Daoy (cell line): ENCODE results near the gene GRN. TPM values are rescaled to one million over a fixed set of nuclear protein-coding genes. Genes with fewer than 3 reads are reported as not detected.

Experiments
- total RNA-seq: library from RNA; depleted of rRNA; stranded (reverse); fragments of >200 nt; shearing (Covaris generic); gene quantifications from 2 replicates; pipeline ENCODE4 v1.2.3, GENCODE V29; 2014; rRNA removed

The GRN gene
- total RNA-seq, 1 experiment from 2014 or later = 63.0 TPM

Other genes starting within 250 kb of the GRN start
- 24.0 and 33.1 TPM in 2 replicates for gene HDAC5, start 221.7 kb upstream of the GRN start, total RNA-seq
- gene HROB, start 203.4 kb upstream of the GRN start, total RNA-seq = 4.3 and 7.9 TPM in 2 replicates
- not detected in 2 replicates for gene ASB16, start 174.6 kb upstream of the GRN start, total RNA-seq
- gene TMUB2, start 158.3 kb upstream of the GRN start, total RNA-seq = 7.0 and 9.2 TPM in 2 replicates
- gene ATXN7L3, start 145.4 kb upstream of the GRN start, total RNA-seq = 23.6 and 41.2 TPM in 2 replicates
- 57.9 and 74.4 TPM in 2 replicates for gene UBTF, start 125.6 kb upstream of the GRN start, total RNA-seq
- gene SLC4A1, start 77.2 kb upstream of the GRN start, total RNA-seq = not detected in 2 replicates
- 0.69 TPM in 1 of 2 replicates, not detected in the other for gene RUNDC3A, start 36.7 kb upstream of the GRN start, total RNA-seq
- 65.6 and 89.0 TPM in 2 replicates for gene SLC25A39, start 20.5 kb upstream of the GRN start, total RNA-seq
- gene FAM171A2, start 18.6 kb downstream of the GRN start, total RNA-seq = 3.0 and 3.4 TPM in 2 replicates
- 0.46 TPM in 1 of 2 replicates, not detected in the other for gene ITGA2B, start 44.3 kb downstream of the GRN start, total RNA-seq
- 6.3 and 7.7 TPM in 2 replicates for gene GPATCH8, start 158.1 kb downstream of the GRN start, total RNA-seq
- gene FZD2, start 212.2 kb downstream of the GRN start, total RNA-seq = 4.6 and 5.5 TPM in 2 replicates